ENCODE results near the gene ARIH1. TPM values are rescaled to one million over a fixed set of nuclear protein-coding genes. Genes with fewer than 3 reads are reported as not detected.
"Not testable (repeated sequence)": the region's sequence is repeated elsewhere in the genome, so short reads cannot be mapped to it uniquely, and the experiment has no call there.

Gene ARIH1
- total RNA-seq, 1 experiment from 2014 or later = 84.1 TPM

- H3K27ac ChIP-seq (ENCODE audit: low read length); H3K4me1 ChIP-seq (ENCODE audit: low read length); H3K79me2 ChIP-seq (ENCODE audit: low read length); H3K9me2 ChIP-seq (replicated peaks; ENCODE audit: insufficient read depth, low read length); H3K4me2 ChIP-seq (ENCODE audit: low read depth, low read length, poor library complexity, severe bottlenecking); H4K20me1 ChIP-seq (ENCODE audit: insufficient read depth, low read depth, low read length); H3K9ac ChIP-seq (ENCODE audit: low read length); H3K27me3 ChIP-seq (ENCODE audit: low read length); H3K36me3 ChIP-seq (ENCODE audit: insufficient read depth, low read length); H3K9me3 ChIP-seq (ENCODE audit: low read length); H2AFZ ChIP-seq (ENCODE audit: low read length); H3K4me3 ChIP-seq (ENCODE audit: low read length): not testable (repeated sequence)
- DNase-seq = peak; percentile 7
Observed at GRCh38 chr15:72626153-72626552, 152.0 kb downstream of the ARIH1 start.

DNA sequence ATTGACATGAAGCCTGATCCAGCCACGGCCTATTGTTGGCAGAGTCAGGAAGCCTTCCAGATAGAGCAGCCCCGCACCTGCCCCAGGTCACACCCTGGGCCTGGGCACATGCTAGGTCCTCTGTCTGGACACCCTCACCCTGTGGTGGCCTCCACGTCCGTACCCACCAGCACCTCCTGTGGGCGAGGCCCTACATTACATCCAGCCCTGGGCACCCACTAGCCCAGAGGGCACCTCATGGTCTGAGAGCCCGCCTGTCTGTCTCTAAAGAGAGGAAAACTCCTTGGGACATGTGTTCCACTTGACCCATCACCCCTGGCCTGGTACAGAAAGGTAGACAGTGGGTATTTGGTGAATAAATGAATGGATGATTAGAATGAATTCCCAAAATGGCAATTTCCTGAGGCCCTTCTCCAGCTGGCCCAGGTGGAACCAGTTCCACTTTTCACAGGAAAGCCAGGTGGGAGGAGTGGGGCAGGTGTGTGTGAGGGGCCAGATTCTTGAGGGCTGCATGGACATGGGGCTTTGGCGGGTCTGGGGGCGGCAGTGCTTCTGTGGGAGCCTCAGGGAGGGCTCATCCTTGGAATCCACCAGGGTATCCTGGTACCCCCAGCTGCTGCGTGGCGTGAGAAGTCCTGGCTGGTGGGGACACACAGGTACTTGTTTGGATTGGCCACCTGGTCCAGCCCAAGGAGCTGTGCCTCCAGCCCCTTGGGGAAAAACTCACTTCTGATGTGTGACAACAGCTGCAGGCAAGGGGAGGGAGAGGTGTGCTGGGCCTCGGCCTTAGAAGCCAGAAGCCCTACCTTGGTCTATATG, 154.3 kb downstream of the ARIH1 start:
- H3K9me2 ChIP-seq (replicated peaks; ENCODE audit: insufficient read depth, low read length); H3K4me1 ChIP-seq (ENCODE audit: low read length); H3K36me3 ChIP-seq (ENCODE audit: insufficient read depth, low read length); H3K4me3 ChIP-seq (ENCODE audit: low read length); H3K79me2 ChIP-seq (ENCODE audit: low read length); H3K9me3 ChIP-seq (ENCODE audit: low read length); H3K4me2 ChIP-seq (ENCODE audit: low read depth, low read length, poor library complexity, severe bottlenecking); H2AFZ ChIP-seq (ENCODE audit: low read length); H4K20me1 ChIP-seq (ENCODE audit: insufficient read depth, low read depth, low read length); H3K27ac ChIP-seq (ENCODE audit: low read length); H3K9ac ChIP-seq (ENCODE audit: low read length); H3K27me3 ChIP-seq (ENCODE audit: low read length): not testable (repeated sequence)
- DNase-seq = peak; percentile 61

DNA sequence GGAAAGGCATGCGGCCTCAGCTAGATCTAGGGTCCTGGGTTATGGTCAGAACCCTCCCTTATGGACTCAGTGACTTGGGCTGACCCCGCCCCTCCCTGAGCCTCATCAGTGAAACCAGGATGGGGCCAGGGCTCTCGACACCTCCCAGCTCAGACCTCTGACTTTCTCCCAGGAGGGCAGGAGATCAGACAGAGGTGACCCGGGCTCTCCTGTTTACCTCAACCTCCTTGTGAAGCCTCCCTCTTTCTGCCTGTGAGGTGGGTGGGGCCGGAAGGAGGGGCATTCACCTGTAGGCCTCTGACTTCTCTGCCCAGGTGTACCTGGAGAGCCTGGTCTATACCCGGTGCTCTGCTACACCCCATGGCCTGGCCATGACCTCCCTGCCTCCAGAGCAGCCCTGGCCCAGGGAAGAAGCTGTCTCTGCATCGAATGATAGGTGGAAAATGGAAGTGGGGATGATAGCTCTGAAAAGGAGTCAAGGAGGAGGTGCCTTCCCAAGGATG, 155.0 kb downstream of the ARIH1 start:
- H3K4me2 ChIP-seq (ENCODE audit: low read depth, low read length, poor library complexity, severe bottlenecking); H3K36me3 ChIP-seq (ENCODE audit: insufficient read depth, low read length); H2AFZ ChIP-seq (ENCODE audit: low read length); H3K27me3 ChIP-seq (ENCODE audit: low read length); H4K20me1 ChIP-seq (ENCODE audit: insufficient read depth, low read depth, low read length); H3K9me2 ChIP-seq (replicated peaks; ENCODE audit: insufficient read depth, low read length); H3K27ac ChIP-seq (ENCODE audit: low read length); H3K79me2 ChIP-seq (ENCODE audit: low read length); H3K4me3 ChIP-seq (ENCODE audit: low read length); H3K4me1 ChIP-seq (ENCODE audit: low read length); H3K9me3 ChIP-seq (ENCODE audit: low read length); H3K9ac ChIP-seq (ENCODE audit: low read length): not testable (repeated sequence)
- DNase-seq = peak; percentile 19

DNA sequence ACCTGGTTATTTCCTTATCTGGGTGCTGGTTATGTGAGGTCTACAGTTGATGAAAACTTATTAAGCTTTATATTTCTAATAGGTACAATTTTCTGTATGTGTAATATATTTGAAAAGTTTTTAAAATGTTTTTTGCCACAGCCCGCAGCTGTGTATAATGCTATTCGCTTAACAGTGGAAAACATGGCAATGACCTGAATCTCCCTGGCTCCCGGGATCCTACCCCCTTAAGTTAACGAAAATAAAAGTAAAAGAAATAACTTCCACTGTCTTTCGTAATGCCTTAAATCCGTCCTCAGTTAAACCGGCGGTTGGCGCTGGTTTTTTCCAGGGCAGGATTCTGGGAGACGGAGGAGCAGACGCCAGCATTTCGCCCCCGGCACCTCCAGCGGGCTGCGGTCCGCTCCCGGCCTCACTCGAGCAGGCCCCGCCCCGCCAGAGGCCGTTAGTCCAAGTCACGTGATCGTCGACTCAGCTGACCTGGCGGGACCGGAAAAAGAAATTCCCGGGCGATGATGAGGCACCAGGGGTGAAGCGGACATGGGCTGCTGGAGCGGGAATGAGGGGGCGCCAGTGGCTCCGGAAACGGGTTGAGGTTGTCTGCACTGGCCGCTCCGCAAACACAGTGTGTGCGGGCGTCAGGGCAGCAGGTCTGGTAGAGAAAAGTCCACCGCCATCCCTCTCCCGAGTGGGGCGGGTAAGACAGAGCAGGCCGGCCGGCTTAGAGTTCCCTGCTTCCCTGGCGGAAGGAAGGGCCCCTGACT, 162.6 kb downstream of the ARIH1 start:
- H3K9me3 ChIP-seq (ENCODE audit: low read length); H3K36me3 ChIP-seq (ENCODE audit: insufficient read depth, low read length); H3K4me1 ChIP-seq (ENCODE audit: low read length); H2AFZ ChIP-seq (ENCODE audit: low read length); H3K4me3 ChIP-seq (ENCODE audit: low read length); H3K79me2 ChIP-seq (ENCODE audit: low read length); H3K27ac ChIP-seq (ENCODE audit: low read length); H4K20me1 ChIP-seq (ENCODE audit: insufficient read depth, low read depth, low read length); H3K4me2 ChIP-seq (ENCODE audit: low read depth, low read length, poor library complexity, severe bottlenecking); H3K27me3 ChIP-seq (ENCODE audit: low read length); H3K9me2 ChIP-seq (replicated peaks; ENCODE audit: insufficient read depth, low read length); H3K9ac ChIP-seq (ENCODE audit: low read length): not testable (repeated sequence)
- peak; percentile 83 for DNase-seq

- not testable (repeated sequence) for H3K9ac ChIP-seq (ENCODE audit: low read length); H3K4me3 ChIP-seq (ENCODE audit: low read length); H3K4me2 ChIP-seq (ENCODE audit: low read depth, low read length, poor library complexity, severe bottlenecking); DNase-seq; H3K4me1 ChIP-seq (ENCODE audit: low read length); H3K9me2 ChIP-seq (replicated peaks; ENCODE audit: insufficient read depth, low read length); H3K79me2 ChIP-seq (ENCODE audit: low read length); H2AFZ ChIP-seq (ENCODE audit: low read length); H3K27me3 ChIP-seq (ENCODE audit: low read length); H3K9me3 ChIP-seq (ENCODE audit: low read length); H3K27ac ChIP-seq (ENCODE audit: low read length); H4K20me1 ChIP-seq (ENCODE audit: insufficient read depth, low read depth, low read length); H3K36me3 ChIP-seq (ENCODE audit: insufficient read depth, low read length)
Observed at GRCh38 chr15:72639759-72640483, 165.8 kb downstream of the ARIH1 start.

GRCh38 chr15:72642271-72642670, 168.1 kb downstream of the ARIH1 start:
- not testable (repeated sequence) for H3K4me3 ChIP-seq (ENCODE audit: low read length)

DNA sequence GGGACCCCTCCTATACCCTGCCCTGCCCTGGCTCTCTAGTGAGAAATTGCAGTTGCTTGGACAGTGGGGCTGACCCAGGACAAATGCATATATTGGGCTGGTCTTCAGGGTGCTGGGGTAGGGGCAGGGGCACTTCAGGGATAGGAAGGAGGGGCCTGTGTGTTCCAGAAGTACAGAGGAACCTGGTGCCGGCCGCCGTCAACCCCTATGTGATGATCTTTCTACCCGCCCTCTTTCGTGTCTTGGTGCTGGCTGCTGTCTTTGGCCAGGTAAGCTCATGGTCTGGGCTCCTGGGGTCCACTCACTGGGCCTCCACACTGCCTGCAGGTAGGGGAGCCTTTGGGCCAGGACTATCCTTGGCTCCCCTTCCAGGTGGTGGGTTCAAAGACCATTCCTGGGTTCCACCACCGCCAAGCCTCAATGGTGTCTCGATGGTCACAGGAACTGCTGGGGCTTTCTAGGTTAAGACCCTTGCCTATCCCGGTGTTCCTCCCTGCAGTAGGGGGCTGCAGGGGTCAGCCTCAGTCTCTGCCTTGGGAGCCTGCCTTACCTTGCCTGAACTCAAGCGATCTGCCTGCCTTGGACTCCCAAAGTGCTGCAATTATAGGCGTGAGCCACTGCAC, 174.6 kb downstream of the ARIH1 start:
- DNase-seq; H3K4me3 ChIP-seq (ENCODE audit: low read length); H3K9ac ChIP-seq (ENCODE audit: low read length); H3K27ac ChIP-seq (ENCODE audit: low read length); H3K36me3 ChIP-seq (ENCODE audit: insufficient read depth, low read length); H3K9me2 ChIP-seq (replicated peaks; ENCODE audit: insufficient read depth, low read length); H4K20me1 ChIP-seq (ENCODE audit: insufficient read depth, low read depth, low read length); H3K79me2 ChIP-seq (ENCODE audit: low read length); H2AFZ ChIP-seq (ENCODE audit: low read length); H3K4me1 ChIP-seq (ENCODE audit: low read length); H3K4me2 ChIP-seq (ENCODE audit: low read depth, low read length, poor library complexity, severe bottlenecking); H3K27me3 ChIP-seq (ENCODE audit: low read length); H3K9me3 ChIP-seq (ENCODE audit: low read length): not testable (repeated sequence)

More at GRCh38 chr15:72642271-72642670, 168.1 kb downstream of the ARIH1 start:
- not testable (repeated sequence) for H4K20me1 ChIP-seq (ENCODE audit: insufficient read depth, low read depth, low read length); H3K79me2 ChIP-seq (ENCODE audit: low read length); H3K36me3 ChIP-seq (ENCODE audit: insufficient read depth, low read length); H3K9me3 ChIP-seq (ENCODE audit: low read length); H3K4me2 ChIP-seq (ENCODE audit: low read depth, low read length, poor library complexity, severe bottlenecking); H3K27ac ChIP-seq (ENCODE audit: low read length); H3K4me1 ChIP-seq (ENCODE audit: low read length); H3K9me2 ChIP-seq (replicated peaks; ENCODE audit: insufficient read depth, low read length); H3K9ac ChIP-seq (ENCODE audit: low read length); H2AFZ ChIP-seq (ENCODE audit: low read length); H3K27me3 ChIP-seq (ENCODE audit: low read length); DNase-seq

Data from Karpas-422 (cell line).